K562 (cell line): ENCODE measurements around the gene MAD1L1. TPM values are rescaled to one million over a fixed set of nuclear protein-coding genes. Genes with fewer than 3 reads are reported as not detected.

Experiments
- ARID2 ChIP-seq: fragments of 450-650 bp; IDR thresholded peaks from 2 replicates; pipeline ENCODE4 v1.6.1; 2017; ENCODE audit warnings: antibody characterized with exemption, mild to moderate bottlenecking
- ARID4B ChIP-seq: sonication (generic); formaldehyde crosslinking; IDR thresholded peaks from 2 replicates; pipeline ENCODE4 v1.8.0; 2022; ENCODE audit warnings: mild to moderate bottlenecking, missing genetic modification reagents
- CCAR2 ChIP-seq: fragments of 200-400 bp; formaldehyde crosslinking; IDR thresholded peaks from 2 replicates; pipeline ENCODE4 v1.6.1; 2017; ENCODE audit warnings: mild to moderate bottlenecking, low read depth, low read length
- CHAMP1 ChIP-seq: fragments of 450-650 bp; IDR thresholded peaks from 2 replicates; pipeline ENCODE4 v1.6.1; 2016; ENCODE audit warnings: mild to moderate bottlenecking
- GTF2F1 ChIP-seq: IDR thresholded peaks from 2 replicates; pipeline ENCODE4 v1.6.1; 2011; ENCODE audit warnings: low read depth, low read length, improper control_type of control experiment
- MAFG ChIP-seq: fragments of 450-650 bp; conservative IDR thresholded peaks from 2 replicates; pipeline ENCODE4 v1.6.1; 2016; ENCODE audit warnings: missing genetic modification characterization, missing compliant biosample characterization
- MGA ChIP-seq: fragments of 450-650 bp; IDR thresholded peaks from 2 replicates; pipeline ENCODE4 v1.6.1; 2016; ENCODE audit warnings: mild to moderate bottlenecking, moderate library complexity
- NFRKB ChIP-seq: fragments of 450-650 bp; IDR thresholded peaks from 2 replicates; pipeline ENCODE4 v1.6.1; 2016; ENCODE audit warnings: low read depth
- NFYB ChIP-seq: IDR thresholded peaks from 2 replicates; pipeline ENCODE4 v1.6.1; 2011; ENCODE audit warnings: mild to moderate bottlenecking, moderate library complexity; ENCODE audit not compliant: insufficient read length; ENCODE audit errors: extremely low read depth
- PHB ChIP-seq: fragments of 250-450 bp; sonication (Bioruptor Pico); IDR thresholded peaks from 2 replicates; pipeline ENCODE4 v1.5.0; 2021
- polyA plus RNA-seq, 8 experiments: library from polyadenylated mRNA; depleted of rRNA in 4 of 8; stranded (reverse) in 5 of 8; unstranded in 3 of 8; fragments of >200 nt; fragmentation: Nextera tagmentation in 2 of 8; fragmentation: Illumina TruSeq in 1 of 8; extraction: Ambion mirVana in 2 of 8; extraction: Trizol in 1 of 8; gene quantifications; 2 replicates each; pipeline versions ENCODE4 v1.2.1 to v1.2.3, GENCODE V29; 2011 to 2014; ENCODE audit warnings: inconsistent platforms in 1 of 8, missing spikeins in 1 of 8
- total RNA-seq, 7 experiments: library from RNA; depleted of rRNA in 6 of 7; stranded (reverse); fragments of >200 nt in 6 of 7; fragmentation: Illumina TruSeq in 2 of 7; extraction: Trizol in 2 of 7; gene quantifications; 2 replicates each; pipeline versions ENCODE4 v1.2.1 to v1.2.3, GENCODE V29; 2011 to 2021; ENCODE audit warnings: low replicate concordance in 1 of 7

The MAD1L1 gene
- total and polyA plus RNA-seq, 9 of the 15 experiments (the other 6 are each of a cell fraction or from before 2014, with no cell fraction given), result 1.7 to 89.7 (median 18.0) TPM

- peak; percentile 88 for TF ChIP-seq MGA
- no peak for TF ChIP-seq MAFG (tag)
- no peak for TF ChIP-seq NFRKB
- TF ChIP-seq ARID2, result no peak
- no peak for TF ChIP-seq GTF2F1
- no peak for TF ChIP-seq CCAR2
- no peak for TF ChIP-seq PHB
- TF ChIP-seq ARID4B, result no peak
- no peak for TF ChIP-seq NFYB
- no peak for TF ChIP-seq CHAMP1
These were observed 122.7 kb downstream of the MAD1L1 start (continued) for GRCh38 chr7:2109936-2110609.
